Measurements from ENCODE around the gene ZNF665. TPM values are rescaled to one million over a fixed set of nuclear protein-coding genes. Genes with fewer than 3 reads are reported as not detected.

The ZNF665 gene
- not detected in 5 replicates for total RNA-seq (2022; extraction: Qiagen RNA extraction; ENCODE audit: low read depth)

GRCh38 chr19:53192771-53193534 is at the start of gene ZNF665:
Gene ZNF665, minus strand, starts transcription at chr19:53193358. Its CDS starts 10,460 bp downstream, at chr19:53182898.

GRCh38 chr19:53132141-53132991 is 60.8 kb downstream of the ZNF665 start, which contains the start of gene ZNF415:
Gene ZNF415, minus strand, starts transcription at chr19:53132910. Its CDS starts 10,234 bp downstream, at chr19:53122676.

Other genes with a start within 250 kb of the ZNF665 start
- 0.12 to 0.59 TPM (median 0.28 TPM) in 3 of 5 replicates, not detected in the others for gene ZNF816, start 230.5 kb downstream of the ZNF665 start, total RNA-seq (2022; extraction: Qiagen RNA extraction; ENCODE audit: low read depth)
- not detected in 5 replicates for gene ERVV-1, start 179.4 kb downstream of the ZNF665 start, total RNA-seq (2022; extraction: Qiagen RNA extraction; ENCODE audit: low read depth)
- gene ERVV-2, start 148.6 kb downstream of the ZNF665 start, total RNA-seq (2022; extraction: Qiagen RNA extraction; ENCODE audit: low read depth) = not detected in 5 replicates
- gene ZNF160, start 89.9 kb downstream of the ZNF665 start, total RNA-seq (2022; extraction: Qiagen RNA extraction; ENCODE audit: low read depth) = 6.3 to 9.0 TPM (median 7.5 TPM) in 5 replicates
- gene ZNF415, start 60.4 kb downstream of the ZNF665 start, total RNA-seq (2022; extraction: Qiagen RNA extraction; ENCODE audit: low read depth) = not detected in 5 replicates
- not detected in 5 replicates for gene ZNF347, start 34.3 kb downstream of the ZNF665 start, total RNA-seq (2022; extraction: Qiagen RNA extraction; ENCODE audit: low read depth)
- not detected in 5 replicates for gene ZNF677, start 61.5 kb upstream of the ZNF665 start, total RNA-seq (2022; extraction: Qiagen RNA extraction; ENCODE audit: low read depth)
- not detected in 5 replicates for gene VN1R2, start 64.9 kb upstream of the ZNF665 start, total RNA-seq (2022; extraction: Qiagen RNA extraction; ENCODE audit: low read depth)
- gene VN1R4, start 74.4 kb upstream of the ZNF665 start, total RNA-seq (2022; extraction: Qiagen RNA extraction; ENCODE audit: low read depth) = not detected in 5 replicates
- gene ZNF845, start 140.4 kb upstream of the ZNF665 start, total RNA-seq (2022; extraction: Qiagen RNA extraction; ENCODE audit: low read depth) = 3.1 to 4.6 TPM (median 3.9 TPM) in 5 replicates
- gene ZNF525, start 172.3 kb upstream of the ZNF665 start, total RNA-seq (2022; extraction: Qiagen RNA extraction; ENCODE audit: low read depth) = 0.12 to 0.97 TPM (median 0.33 TPM) in 5 replicates
- 3.0 to 5.2 TPM (median 4.2 TPM) in 5 replicates for gene ZNF765, start 201.8 kb upstream of the ZNF665 start, total RNA-seq (2022; extraction: Qiagen RNA extraction; ENCODE audit: low read depth)
- gene ZNF761, start 238.6 kb upstream of the ZNF665 start, total RNA-seq (2022; extraction: Qiagen RNA extraction; ENCODE audit: low read depth) = 7.4 to 9.2 TPM (median 7.9 TPM) in 5 replicates